IMR-90 (cell line): ENCODE measurements around the gene BRSK1. TPM values are rescaled to one million over a fixed set of nuclear protein-coding genes. Genes with fewer than 3 reads are reported as not detected.

Experiments
- MAZ ChIP-seq: IDR thresholded peaks from 2 replicates; pipeline ENCODE4 v1.6.1; 2012; ENCODE audit warnings: low read depth, mild to moderate bottlenecking, low read length, improper control_type of control experiment, moderate library complexity, borderline replicate concordance
- RAD21 ChIP-seq: IDR thresholded peaks from 2 replicates; pipeline ENCODE4 v1.6.1; 2012; ENCODE audit warnings: low read length, improper control_type of control experiment
- polyA plus RNA-seq, 3 experiments: library from polyadenylated mRNA; depleted of rRNA; stranded (reverse); fragments of >200 nt; gene quantifications; 2 replicates each; pipeline ENCODE4 v1.2.3, GENCODE V29; 2012; ENCODE audit warnings: low replicate concordance in 1 of 3
- total RNA-seq: library from RNA; depleted of rRNA; stranded (reverse); fragments of >200 nt; gene quantifications from 2 replicates; pipeline ENCODE4 v1.2.3, GENCODE V29; 2012

Gene BRSK1
- total and polyA plus RNA-seq, 2 of the 4 experiments (the other 2 are of a cell fraction): 2.5 to 22.3 TPM

DNA sequence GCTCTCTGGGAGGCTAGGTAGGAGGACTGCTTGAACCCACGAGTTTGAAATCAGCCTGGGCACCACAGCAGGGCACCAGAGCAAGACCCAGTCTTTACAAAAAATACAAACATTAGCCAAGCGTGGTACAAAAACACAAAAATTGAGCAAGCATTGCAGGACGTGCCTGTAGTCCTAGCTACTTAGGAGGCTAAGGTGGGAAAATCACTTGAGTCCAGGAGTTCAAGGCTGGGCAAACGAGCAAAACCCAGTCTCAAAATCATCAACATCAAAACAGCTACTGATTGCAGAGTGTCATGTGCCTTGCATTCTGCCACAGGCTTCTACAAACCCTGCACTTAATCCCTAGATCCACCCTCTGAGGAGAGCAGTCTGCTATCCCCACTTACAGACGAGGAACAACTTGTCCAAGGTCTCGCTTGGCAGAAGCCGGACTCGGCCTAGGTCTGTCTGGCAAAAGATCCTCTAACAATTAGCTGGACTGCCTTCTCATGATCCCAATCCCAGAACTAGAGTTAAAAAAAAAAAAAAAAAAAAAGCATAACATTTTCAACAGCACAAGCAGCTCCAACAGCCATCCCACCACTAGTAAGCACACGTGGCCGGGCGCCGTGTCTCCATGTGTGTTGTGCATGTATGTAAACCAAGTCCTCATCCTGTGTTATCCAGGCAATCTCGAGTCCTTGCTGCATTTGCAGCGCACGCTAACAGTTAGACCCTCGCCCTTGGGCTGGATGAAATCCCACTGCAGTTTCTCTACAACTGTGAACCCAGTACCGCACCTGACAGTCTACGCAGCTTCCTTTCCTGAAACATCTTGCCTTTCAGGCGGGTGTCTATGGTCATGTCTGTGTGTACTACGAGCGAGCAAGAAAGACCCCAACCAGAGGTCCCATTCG lies 27.0 kb upstream of the BRSK1 start (continued):
- TF ChIP-seq RAD21: no peak
- no peak for TF ChIP-seq MAZ
